HG03139 (cell line): Measurements from ENCODE around the gene ZFP36L2.

ENCODE experiments used
- ATAC-seq: cut with Tn5 transposase; IDR thresholded peaks from one replicate; pipeline ENCODE4 v1.9.1; 2021; ENCODE audit not compliant: unreplicated experiment

The ZFP36L2 gene

GRCh38 chr2:43248621-43249020 lies 22.2 kb upstream of the ZFP36L2 start:
- ATAC-seq: no peak

GRCh38 chr2:43246641-43247040 lies 20.2 kb upstream of the ZFP36L2 start:
- no peak for ATAC-seq

- no peak for ATAC-seq
Measured at GRCh38 chr2:43241558-43241957, 15.2 kb upstream of the ZFP36L2 start.

GRCh38 chr2:43240766-43241150 lies 14.4 kb upstream of the ZFP36L2 start:
- no peak for ATAC-seq

- ATAC-seq: no peak
Measured at GRCh38 chr2:43239981-43240765, 13.8 kb upstream of the ZFP36L2 start.

- ATAC-seq: no peak
Measured at GRCh38 chr2:43238813-43239212, 12.4 kb upstream of the ZFP36L2 start.

- no peak for ATAC-seq
Measured at GRCh38 chr2:43238176-43238575, 11.8 kb upstream of the ZFP36L2 start.

- ATAC-seq: no peak
Measured at GRCh38 chr2:43233218-43234212, 7.1 kb upstream of the ZFP36L2 start.

GRCh38 chr2:43230951-43231827 lies 4.8 kb upstream of the ZFP36L2 start:
- ATAC-seq: no peak

GRCh38 chr2:43230351-43230885 lies 4.0 kb upstream of the ZFP36L2 start:
- no peak for ATAC-seq

GRCh38 chr2:43228756-43229659 lies 2.6 kb upstream of the ZFP36L2 start:
- ATAC-seq: no peak

- ATAC-seq: no peak
Measured at GRCh38 chr2:43228321-43228751, 1.9 kb upstream of the ZFP36L2 start.

GRCh38 chr2:43227830-43228281 lies 1.4 kb upstream of the ZFP36L2 start:
- ATAC-seq: no peak

GRCh38 chr2:43226955-43227829 lies 786 bp upstream of the ZFP36L2 start:
- no peak for ATAC-seq

GRCh38 chr2:43225788-43226557 lies 433 bp downstream of the ZFP36L2 start:
- ATAC-seq: peak; percentile 24

GRCh38 chr2:43225093-43225787 lies 1.2 kb downstream of the ZFP36L2 start:
- ATAC-seq: no peak

- ATAC-seq: no peak
Measured at GRCh38 chr2:43224571-43225092, 1.8 kb downstream of the ZFP36L2 start.
